Transverse colon (tissue), 4 donors: ENCODE measurements around the gene RHOD.

ENCODE experiments used
- CTCF ChIP-seq, 5 experiments: fragments of 200-600 bp in 3 of 5; fragments of 450-650 bp in 2 of 5; sonication (generic) in 3 of 5; IDR thresholded peaks; 1 replicate in 2 of 5; 2 replicates in 3 of 5; pipeline ENCODE4 v1.5.1; 2016 to 2017; ENCODE audit warnings: antibody characterized with exemption in 5 of 5, inconsistent platforms in 3 of 5, mild to moderate bottlenecking in 2 of 5, moderate library complexity in 1 of 5
- POLR2AphosphoS5 ChIP-seq, 3 donors: sonication (generic); formaldehyde crosslinking; IDR thresholded peaks; one replicate each; pipeline ENCODE4 v1.6.1; 2016; ENCODE audit warnings: antibody characterized with exemption in 3 of 3

DNA sequence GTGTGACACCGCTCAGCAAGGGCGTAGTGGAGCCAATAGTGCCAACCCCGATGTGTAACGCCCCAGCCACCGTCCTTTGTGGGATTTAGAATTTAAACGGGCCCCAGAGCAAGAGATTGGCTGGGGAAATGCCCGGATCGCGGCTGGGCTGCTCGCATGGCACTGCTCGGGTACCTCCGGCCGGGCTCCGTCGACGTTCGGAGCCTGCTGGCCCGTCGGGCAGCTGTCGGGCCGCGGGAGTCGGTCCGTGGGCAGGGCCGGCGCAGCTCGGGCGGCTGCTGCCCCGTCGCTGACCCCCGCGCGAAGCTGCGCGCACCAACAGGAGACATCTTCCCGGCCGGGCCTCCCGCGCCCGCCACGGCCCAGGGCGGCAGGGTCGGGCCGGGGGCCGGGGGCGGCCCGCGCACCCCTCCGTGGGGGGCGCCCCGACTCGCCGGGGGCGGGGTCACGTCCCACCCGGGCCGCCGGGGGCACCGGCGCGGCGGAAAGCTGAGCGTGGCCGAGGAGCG is 61.1 kb downstream of the RHOD start:
- TF ChIP-seq CTCF (IDR thresholded peaks at IDR 0.05): no peak
- no peak for TF ChIP-seq POLR2AphosphoS5 (IDR thresholded peaks at IDR 0.05)
